H9 (cell line): ENCODE results near the gene BCCIP. TPM values are rescaled to one million over a fixed set of nuclear protein-coding genes. Genes with fewer than 3 reads are reported as not detected.

Experiments
- DNase-seq: peaks from one replicate; pipeline ENCODE4 v3.0.0-alpha.2; 2017
- H2AFZ ChIP-seq: one replicate; pipeline ENCODE4 v1.6.1; 2013; ENCODE audit warnings: mild to moderate bottlenecking, low read length, control low read depth, moderate library complexity
- H2AK5ac ChIP-seq: 2 replicates; pipeline ENCODE4 v1.6.1; 2013; ENCODE audit warnings: low read length, control low read depth, mixed read lengths; ENCODE audit not compliant: insufficient read length
- H2BK120ac ChIP-seq: one replicate; pipeline ENCODE4 v1.6.1; 2013; ENCODE audit warnings: low read depth, mild to moderate bottlenecking, low read length, control low read depth, inconsistent platforms; ENCODE audit not compliant: poor library complexity, severe bottlenecking
- H2BK12ac ChIP-seq: 2 replicates; pipeline ENCODE4 v1.6.1; 2013; ENCODE audit warnings: low read length, control low read depth, mixed read lengths, low read depth; ENCODE audit not compliant: insufficient read length
- H2BK15ac ChIP-seq: 2 replicates; pipeline ENCODE4 v1.6.1; 2013; ENCODE audit warnings: low read depth, low read length, control low read depth
- H2BK20ac ChIP-seq: one replicate; pipeline ENCODE4 v1.6.1; 2013; ENCODE audit warnings: low read depth, mild to moderate bottlenecking, low read length, control low read depth, inconsistent platforms; ENCODE audit not compliant: poor library complexity, severe bottlenecking
- H2BK5ac ChIP-seq: 2 replicates; pipeline ENCODE4 v1.6.1; 2013; ENCODE audit warnings: low read length, control low read depth, mixed read lengths; ENCODE audit not compliant: insufficient read length
- H3K14ac ChIP-seq: 2 replicates; pipeline ENCODE4 v1.6.1; 2013; ENCODE audit warnings: low read length, control low read depth; ENCODE audit not compliant: insufficient read depth
- H3K18ac ChIP-seq: 2 replicates; pipeline ENCODE4 v1.6.1; 2013; ENCODE audit warnings: low read depth, mild to moderate bottlenecking, mixed read lengths, low read length, control low read depth; ENCODE audit not compliant: insufficient read length
- H3K23ac ChIP-seq: 2 replicates; pipeline ENCODE4 v1.6.1; 2013; ENCODE audit warnings: low read length, control low read depth, mixed read lengths, low read depth; ENCODE audit not compliant: insufficient read length
- H3K23me2 ChIP-seq: 2 replicates; pipeline ENCODE4 v1.6.1; 2013; ENCODE audit warnings: low read depth, mild to moderate bottlenecking, mixed read lengths, low read length, control low read depth; ENCODE audit not compliant: insufficient read length, poor library complexity, severe bottlenecking
- H3K27ac ChIP-seq: 2 replicates; pipeline ENCODE4 v1.5.1; 2013; ENCODE audit warnings: low read length, control low read depth, mixed read lengths, low read depth; ENCODE audit not compliant: insufficient read length
- H3K27me3 ChIP-seq: 2 replicates; pipeline ENCODE4 v1.6.1; 2013; ENCODE audit warnings: low read length, control low read depth, inconsistent platforms; ENCODE audit not compliant: insufficient read depth
- H3K4ac ChIP-seq: 2 replicates; pipeline ENCODE4 v1.6.1; 2013; ENCODE audit warnings: low read depth, mild to moderate bottlenecking, control low read depth, inconsistent platforms, low read length, moderate library complexity
- H3K4me1 ChIP-seq: 2 replicates; pipeline ENCODE4 v1.6.1; 2013; ENCODE audit warnings: low read length, control low read depth, inconsistent platforms; ENCODE audit not compliant: insufficient read depth
- H3K4me2 ChIP-seq: 2 replicates; pipeline ENCODE4 v1.6.1; 2013; ENCODE audit warnings: low read length, control low read depth, mixed read lengths; ENCODE audit not compliant: insufficient read length, insufficient read depth
- H3K56ac ChIP-seq: 2 replicates; pipeline ENCODE4 v1.6.1; 2013; ENCODE audit warnings: low read depth, mild to moderate bottlenecking, mixed read lengths, low read length, control low read depth; ENCODE audit not compliant: insufficient read length
- H3K79me1 ChIP-seq: 2 replicates; pipeline ENCODE4 v1.6.1; 2013; ENCODE audit warnings: low read depth, mild to moderate bottlenecking, moderate library complexity, low read length, control low read depth, inconsistent platforms; ENCODE audit not compliant: insufficient read depth, poor library complexity, severe bottlenecking
- H3K79me2 ChIP-seq: 2 replicates; pipeline ENCODE4 v1.6.1; 2013; ENCODE audit warnings: low read length, control low read depth, inconsistent platforms; ENCODE audit not compliant: insufficient read depth
- H3K9ac ChIP-seq: 2 replicates; pipeline ENCODE4 v1.6.1; 2013; ENCODE audit warnings: low read length, control low read depth, mixed read lengths; ENCODE audit not compliant: insufficient read length; ENCODE audit errors: extremely low read depth
- H3K9me3 ChIP-seq: one replicate; pipeline ENCODE4 v1.6.1; 2013; ENCODE audit warnings: low read depth, low read length, inconsistent platforms; ENCODE audit not compliant: control insufficient read depth
- H3T11ph ChIP-seq: one replicate; pipeline ENCODE4 v1.6.1; 2013; ENCODE audit warnings: mild to moderate bottlenecking, low read length, control low read depth, inconsistent platforms
- H4K20me1 ChIP-seq: one replicate; pipeline ENCODE4 v1.6.1; 2013; ENCODE audit not compliant: control insufficient read depth, insufficient read length, insufficient read depth
- H4K5ac ChIP-seq: 2 replicates; pipeline ENCODE4 v1.6.1; 2013; ENCODE audit warnings: low read depth, mild to moderate bottlenecking, mixed read lengths, low read length, control low read depth; ENCODE audit not compliant: insufficient read length
- H4K8ac ChIP-seq: replicated peaks from 2 replicates; pipeline ENCODE4 v1.6.1; 2013; ENCODE audit warnings: low read length, control low read depth, mixed read lengths, low read depth; ENCODE audit not compliant: insufficient read length
- H4K91ac ChIP-seq: 2 replicates; pipeline ENCODE4 v1.6.1; 2013; ENCODE audit warnings: low read depth, mild to moderate bottlenecking, moderate library complexity, mixed read lengths, low read length, control low read depth; ENCODE audit not compliant: insufficient read length
- H3K27ac Mint-ChIP-seq, 3 experiments: 2 replicates in 2 of 3; 3 replicates in 1 of 3; pipeline ENCODE4 v1.8.0; 2020 to 2021; ENCODE audit warnings: mixed read lengths in 3 of 3, mild to moderate bottlenecking in 1 of 3, moderate library complexity in 1 of 3
- H3K27me3 Mint-ChIP-seq: 2 replicates; pipeline ENCODE4 v1.8.0; 2021; ENCODE audit warnings: low read depth, mild to moderate bottlenecking, moderate library complexity, mixed read lengths
- H3K36me3 Mint-ChIP-seq, 3 experiments: 2 replicates in 2 of 3; 3 replicates in 1 of 3; pipeline ENCODE4 v1.8.0; 2020 to 2021; ENCODE audit warnings: low read depth in 3 of 3, mixed read lengths in 3 of 3; ENCODE audit not compliant: insufficient read depth in 1 of 3
- H3K4me1 Mint-ChIP-seq, 2 experiments: 2 replicates each; pipeline ENCODE4 v1.8.0; 2020; ENCODE audit warnings: mixed read lengths in 2 of 2
- H3K4me3 Mint-ChIP-seq, 2 experiments: 2 replicates in 1 of 2; 3 replicates in 1 of 2; pipeline ENCODE4 v1.8.0; 2020 to 2021; ENCODE audit warnings: mild to moderate bottlenecking in 2 of 2, mixed read lengths in 2 of 2, moderate library complexity in 1 of 2
- H3K9me3 Mint-ChIP-seq, 2 experiments: 2 replicates in 1 of 2; 3 replicates in 1 of 2; pipeline ENCODE4 v1.8.0; 2020; ENCODE audit warnings: mild to moderate bottlenecking in 2 of 2, mixed read lengths in 2 of 2, moderate library complexity in 1 of 2
- WGBS: extraction: QIAGEN DNeasy Blood & Tissue Kit; methylation state at CpG from one replicate; pipeline ENCODE4 v1.1.7; 2013; ENCODE audit warnings: missing lambda C conversion rate, low lambda C conversion rate, mixed read lengths; ENCODE audit not compliant: insufficient read length; ENCODE audit errors: extremely low coverage; 5-methylcytosine and 5-hydroxymethylcytosine counted together
- total RNA-seq: library from RNA; stranded (reverse); gene quantifications from 2 replicates; pipeline ENCODE4 v1.2.1, GENCODE V29; 2021
- TF ChIP-seq, protein P1 (sequence below): fragments of 200-600 bp; sonication (generic); conservative IDR thresholded peaks from 3 replicates; pipeline ENCODE4 v1.8.0; 2021; ENCODE audit warnings: antibody characterized with exemption, mild to moderate bottlenecking

The BCCIP gene
- total RNA-seq, 1 experiment from 2014 or later, result 119 TPM

DNA sequence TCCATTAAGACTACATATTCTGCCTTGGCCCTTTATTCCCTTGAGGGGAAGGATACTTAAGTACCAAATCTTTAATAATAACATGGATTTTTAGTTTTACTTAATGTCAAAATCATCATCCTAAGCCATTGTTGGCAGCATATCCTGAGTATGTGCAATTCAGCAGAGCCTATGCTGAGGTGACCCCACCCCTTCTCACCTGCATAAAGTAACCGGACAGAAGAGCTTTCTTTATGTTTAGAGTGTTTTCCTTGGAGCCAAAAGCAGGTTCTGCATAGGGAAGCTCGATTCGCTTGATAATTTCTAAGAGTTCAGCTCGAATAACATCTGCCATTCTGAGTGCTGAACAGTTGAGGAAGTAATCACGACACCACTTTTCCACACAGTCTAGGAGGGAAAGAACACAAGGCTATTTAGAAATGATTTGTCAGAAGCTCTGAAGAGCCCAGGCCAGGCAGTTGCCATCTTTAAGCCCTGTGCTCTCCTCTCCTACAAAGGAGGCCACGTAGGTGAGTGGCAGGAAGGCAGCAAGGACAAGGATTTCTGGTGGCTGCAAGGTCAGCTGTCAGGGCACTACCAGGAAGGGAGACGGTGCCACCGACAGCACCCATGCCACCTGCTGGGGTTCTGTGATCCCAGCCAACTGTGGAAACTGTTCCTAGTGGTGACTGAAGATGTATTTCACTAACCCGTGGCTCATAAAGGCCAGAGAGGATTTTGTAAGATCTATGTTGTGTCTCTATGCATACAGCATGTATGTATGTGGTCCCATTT lies 15.6 kb downstream of the BCCIP start:
- no peaks in the 10 kb centered on the region for H3K9me3 ChIP-seq
- H3K4me1 ChIP-seq, result no peaks in the 10 kb centered on the region
- H3K23ac ChIP-seq, result no peak overlapping the region
- no peak overlapping the region for H3K14ac ChIP-seq
- H3K56ac ChIP-seq, result no peak overlapping the region
- Mint-ChIP-seq H3K36me3 (peaks cover 20 to 69% (median 57%) of the 10 kb centered on the region in 3 experiments; a peak in 5 of 7 replicates), H3K27ac (no peak overlapping the region; a peak in 1 of 7 replicates), H3K27me3 (no peaks in the 10 kb centered on the region), H3K4me3 (no peak overlapping the region), H3K9me3 (no peaks in the 10 kb centered on the region), H3K4me1 (no peaks in the 10 kb centered on the region)
- H3K4me2 ChIP-seq, result no peak overlapping the region
- no peaks in the 10 kb centered on the region for H3K27me3 ChIP-seq
- H3K79me2 ChIP-seq, result no peaks in the 10 kb centered on the region
- no peak overlapping the region for H2BK12ac ChIP-seq
- no peak overlapping the region for H3K9ac ChIP-seq
- H2BK20ac ChIP-seq, result no peak overlapping the region
- no peak overlapping the region for H4K91ac ChIP-seq
- no peak overlapping the region for H4K8ac ChIP-seq
- H2AFZ ChIP-seq, result no peak overlapping the region
- no CpG with 5 or more reads among the region's 9 CpGs for WGBS
- DNase-seq, result no peak
- no peak overlapping the region for H3K18ac ChIP-seq
- no peak overlapping the region for H3K4ac ChIP-seq
- no peak overlapping the region for H2BK120ac ChIP-seq
- H3K23me2 ChIP-seq, result no peaks in the 10 kb centered on the region
- TF ChIP-seq, protein P1, sequence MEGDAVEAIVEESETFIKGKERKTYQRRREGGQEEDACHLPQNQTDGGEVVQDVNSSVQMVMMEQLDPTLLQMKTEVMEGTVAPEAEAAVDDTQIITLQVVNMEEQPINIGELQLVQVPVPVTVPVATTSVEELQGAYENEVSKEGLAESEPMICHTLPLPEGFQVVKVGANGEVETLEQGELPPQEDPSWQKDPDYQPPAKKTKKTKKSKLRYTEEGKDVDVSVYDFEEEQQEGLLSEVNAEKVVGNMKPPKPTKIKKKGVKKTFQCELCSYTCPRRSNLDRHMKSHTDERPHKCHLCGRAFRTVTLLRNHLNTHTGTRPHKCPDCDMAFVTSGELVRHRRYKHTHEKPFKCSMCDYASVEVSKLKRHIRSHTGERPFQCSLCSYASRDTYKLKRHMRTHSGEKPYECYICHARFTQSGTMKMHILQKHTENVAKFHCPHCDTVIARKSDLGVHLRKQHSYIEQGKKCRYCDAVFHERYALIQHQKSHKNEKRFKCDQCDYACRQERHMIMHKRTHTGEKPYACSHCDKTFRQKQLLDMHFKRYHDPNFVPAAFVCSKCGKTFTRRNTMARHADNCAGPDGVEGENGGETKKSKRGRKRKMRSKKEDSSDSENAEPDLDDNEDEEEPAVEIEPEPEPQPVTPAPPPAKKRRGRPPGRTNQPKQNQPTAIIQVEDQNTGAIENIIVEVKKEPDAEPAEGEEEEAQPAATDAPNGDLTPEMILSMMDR, result no peak
- H2BK5ac ChIP-seq, result no peak overlapping the region
- no peak overlapping the region for H3K27ac ChIP-seq
- no peak overlapping the region for H2BK15ac ChIP-seq
- no peaks in the 10 kb centered on the region for H3K79me1 ChIP-seq
- no peak overlapping the region for H3T11ph ChIP-seq
- H4K20me1 ChIP-seq, result no peaks in the 10 kb centered on the region
- no peak overlapping the region for H4K5ac ChIP-seq
- H2AK5ac ChIP-seq, result no peak overlapping the region
